HG02798 (cell line): ENCODE data around the gene GRB10.
"Not testable (repeated sequence)": the region's sequence is repeated elsewhere in the genome, so short reads cannot be mapped to it uniquely, and the experiment has no call there.

ENCODE experiments used
- ATAC-seq: cut with Tn5 transposase; IDR thresholded peaks from one replicate; pipeline ENCODE4 v1.9.1; 2021; ENCODE audit warnings: mild to moderate bottlenecking; ENCODE audit not compliant: unreplicated experiment, poor library complexity

Gene GRB10

GRCh38 chr7:50595491-50596102 lies 187.1 kb downstream of the GRB10 start:
- peak; percentile 15 for ATAC-seq

GRCh38 chr7:50594734-50595485 lies 187.8 kb downstream of the GRB10 start:
- peak; percentile 50 for ATAC-seq

- no peak for ATAC-seq
These were observed 188.6 kb downstream of the GRB10 start for GRCh38 chr7:50594136-50594535.

GRCh38 chr7:50592940-50593339 lies 189.8 kb downstream of the GRB10 start:
- ATAC-seq, result no peak

- peak; percentile 66 for ATAC-seq
These were observed 190.9 kb downstream of the GRB10 start for GRCh38 chr7:50591480-50592438.

- no peak for ATAC-seq
These were observed 191.6 kb downstream of the GRB10 start for GRCh38 chr7:50591098-50591479.

- ATAC-seq, result no peak
These were observed 192.2 kb downstream of the GRB10 start for GRCh38 chr7:50590535-50590934.

GRCh38 chr7:50589364-50589763 lies 193.3 kb downstream of the GRB10 start:
- ATAC-seq, result peak; percentile 24

GRCh38 chr7:50588937-50589336 lies 193.8 kb downstream of the GRB10 start:
- no peak for ATAC-seq

- no peak for ATAC-seq
These were observed 195.0 kb downstream of the GRB10 start for GRCh38 chr7:50587737-50588136.

- no peak for ATAC-seq
These were observed 197.8 kb downstream of the GRB10 start for GRCh38 chr7:50584793-50585408.

GRCh38 chr7:50584386-50584785 lies 198.3 kb downstream of the GRB10 start:
- ATAC-seq, result no peak

GRCh38 chr7:50583295-50583694 lies 199.4 kb downstream of the GRB10 start:
- not testable (repeated sequence) for ATAC-seq

GRCh38 chr7:50582271-50582670 lies 200.4 kb downstream of the GRB10 start:
- not testable (repeated sequence) for ATAC-seq

- ATAC-seq, result not testable (repeated sequence)
These were observed 202.0 kb downstream of the GRB10 start for GRCh38 chr7:50580666-50581065.

- ATAC-seq, result no peak
These were observed 202.6 kb downstream of the GRB10 start for GRCh38 chr7:50580057-50580456.

- not testable (repeated sequence) for ATAC-seq
These were observed 204.6 kb downstream of the GRB10 start for GRCh38 chr7:50578105-50578504.

GRCh38 chr7:50577569-50577968 lies 205.1 kb downstream of the GRB10 start:
- ATAC-seq, result no peak

- not testable (repeated sequence) for ATAC-seq
These were observed 206.3 kb downstream of the GRB10 start for GRCh38 chr7:50576388-50576787.

- ATAC-seq, result no peak
These were observed 214.9 kb downstream of the GRB10 start for GRCh38 chr7:50567715-50568261.
